ENCODE data around the gene RASD2. TPM values are rescaled to one million over a fixed set of nuclear protein-coding genes. Genes with fewer than 3 reads are reported as not detected.

Gene RASD2
- total and polyA plus RNA-seq, 2 donors (not counting 1 experiment from before 2014, with no cell fraction given), result under 0.01 to 0.01 TPM

GRCh38 chr22:35593071-35593890, 52.6 kb downstream of the RASD2 start:
- H3K36me3 ChIP-seq (ENCODE audit: control insufficient read depth, insufficient read depth, low read length), result no peaks in the 10 kb centered on the region
- peaks cover 4% of the 10 kb centered on the region for H3K27me3 ChIP-seq (ENCODE audit: control insufficient read depth, insufficient read depth, low read length)
- no peak overlapping the region for H3K9ac ChIP-seq (ENCODE audit: insufficient read depth, low read length)
- TF ChIP-seq CTCF (conservative IDR thresholded peaks at IDR 0.05 in 1 of 2, IDR thresholded peaks at IDR 0.05 in 1 of 2; ENCODE audit: low read depth in 1 of 2, low read length in 2 of 2) (no peak), EZH2 (IDR thresholded peaks at IDR 0.05; ENCODE audit: low read length, missing control alignments) (no peak)
- no peak overlapping the region for H2AFZ ChIP-seq (ENCODE audit: low read length)
- H4K20me1 ChIP-seq (ENCODE audit: control insufficient read depth, extremely low read depth, insufficient read depth, low read length), result no peaks in the 10 kb centered on the region
- H3K4me1 ChIP-seq (ENCODE audit: control insufficient read depth, extremely low read depth, insufficient read depth, low read length), result no peaks in the 10 kb centered on the region
- H3K4me2 ChIP-seq (ENCODE audit: extremely low read depth, insufficient read depth, low read length), result no peak overlapping the region
- H3K4me3 ChIP-seq (replicated peaks in 1 of 4; ENCODE audit: control extremely low read depth in 1 of 4, insufficient read depth in 1 of 4, low read depth in 3 of 4, low read length in 4 of 4), result no peak overlapping the region
- H3K9me3 ChIP-seq (ENCODE audit: control insufficient read depth, insufficient read depth, low read depth, low read length), result no peaks in the 10 kb centered on the region
- H3K79me2 ChIP-seq (ENCODE audit: control insufficient read depth, insufficient read depth, low read length), result no peaks in the 10 kb centered on the region
- DNase-seq (ENCODE audit: low read depth in 2 of 2), result no peak
- no peak overlapping the region for H3K27ac ChIP-seq (ENCODE audit: insufficient read depth, low read length)

- no peaks in the 10 kb centered on the region for H3K36me3 ChIP-seq (ENCODE audit: control insufficient read depth, insufficient read depth, low read length)
- DNase-seq (ENCODE audit: low read depth in 2 of 2), result no peak
- H2AFZ ChIP-seq (ENCODE audit: low read length), result no peak overlapping the region
- H3K27ac ChIP-seq (ENCODE audit: insufficient read depth, low read length), result no peak overlapping the region
- no peaks in the 10 kb centered on the region for H3K9me3 ChIP-seq (ENCODE audit: control insufficient read depth, insufficient read depth, low read depth, low read length)
- H4K20me1 ChIP-seq (ENCODE audit: control insufficient read depth, extremely low read depth, insufficient read depth, low read length), result no peaks in the 10 kb centered on the region
- no peak overlapping the region for H3K9ac ChIP-seq (ENCODE audit: insufficient read depth, low read length)
- TF ChIP-seq CTCF (conservative IDR thresholded peaks at IDR 0.05 in 1 of 2, IDR thresholded peaks at IDR 0.05 in 1 of 2; ENCODE audit: low read depth in 1 of 2, low read length in 2 of 2), result no peak
- no peak for TF ChIP-seq EZH2 (IDR thresholded peaks at IDR 0.05; ENCODE audit: low read length, missing control alignments)
- no peak overlapping the region for H3K4me2 ChIP-seq (ENCODE audit: extremely low read depth, insufficient read depth, low read length)
- H3K4me1 ChIP-seq (ENCODE audit: control insufficient read depth, extremely low read depth, insufficient read depth, low read length), result no peaks in the 10 kb centered on the region
- H3K4me3 ChIP-seq (replicated peaks in 1 of 4; ENCODE audit: control extremely low read depth in 1 of 4, insufficient read depth in 1 of 4, low read depth in 3 of 4, low read length in 4 of 4), result no peak overlapping the region
- peaks cover 4% of the 10 kb centered on the region for H3K27me3 ChIP-seq (ENCODE audit: control insufficient read depth, insufficient read depth, low read length)
- H3K79me2 ChIP-seq (ENCODE audit: control insufficient read depth, insufficient read depth, low read length), result no peaks in the 10 kb centered on the region
These were observed 53.4 kb downstream of the RASD2 start for GRCh38 chr22:35593891-35594470.

GRCh38 chr22:35594686-35595085, 54.1 kb downstream of the RASD2 start:
- no peak for DNase-seq (ENCODE audit: low read depth in 2 of 2)
- Histone ChIP-seq H3K9me3 (ENCODE audit: control insufficient read depth, insufficient read depth, low read depth, low read length) (no peaks in the 10 kb centered on the region), H4K20me1 (ENCODE audit: control insufficient read depth, extremely low read depth, insufficient read depth, low read length) (no peaks in the 10 kb centered on the region), H3K4me1 (ENCODE audit: control insufficient read depth, extremely low read depth, insufficient read depth, low read length) (no peaks in the 10 kb centered on the region), H3K4me2 (ENCODE audit: extremely low read depth, insufficient read depth, low read length) (no peak overlapping the region), H3K79me2 (ENCODE audit: control insufficient read depth, insufficient read depth, low read length) (no peaks in the 10 kb centered on the region), H3K27ac (ENCODE audit: insufficient read depth, low read length) (no peak overlapping the region), H3K36me3 (ENCODE audit: control insufficient read depth, insufficient read depth, low read length) (no peaks in the 10 kb centered on the region), H3K27me3 (ENCODE audit: control insufficient read depth, insufficient read depth, low read length) (peaks cover 4% of the 10 kb centered on the region), H3K4me3 (replicated peaks in 1 of 4; ENCODE audit: control extremely low read depth in 1 of 4, insufficient read depth in 1 of 4, low read depth in 3 of 4, low read length in 4 of 4) (no peak overlapping the region), H3K9ac (ENCODE audit: insufficient read depth, low read length) (no peak overlapping the region), H2AFZ (ENCODE audit: low read length) (no peak overlapping the region)
- TF ChIP-seq EZH2 (IDR thresholded peaks at IDR 0.05; ENCODE audit: low read length, missing control alignments), result no peak
- TF ChIP-seq CTCF (conservative IDR thresholded peaks at IDR 0.05 in 1 of 2, IDR thresholded peaks at IDR 0.05 in 1 of 2; ENCODE audit: low read depth in 1 of 2, low read length in 2 of 2), result no peak

Data from fibroblast of lung (primary cell).